Ovary (tissue), 3 donors: Measurements from ENCODE around the gene PPP2R3B.

Experiments used
- CTCF ChIP-seq, 3 donors: fragments of 450-650 bp in 2 of 3; fragments of 200-600 bp in 1 of 3; IDR thresholded peaks; one replicate each; pipeline versions ENCODE4 v1.5.1 to v1.8.0; 2016 to 2022; ENCODE audit warnings: antibody characterized with exemption in 3 of 3, mild to moderate bottlenecking in 1 of 3
- EP300 ChIP-seq: sonication (generic); formaldehyde crosslinking; IDR thresholded peaks from one replicate; pipeline ENCODE4 v1.6.1; 2017; ENCODE audit warnings: antibody characterized with exemption
- POLR2A ChIP-seq: fragments of 450-650 bp; IDR thresholded peaks from one replicate; pipeline ENCODE4 v1.6.1; 2017; ENCODE audit warnings: antibody characterized with exemption, mild to moderate bottlenecking, moderate library complexity
- donor health status: DM: no; HTN: no; CAD: no.

GRCh38 chrX:362937-363620 is 23.6 kb downstream of the PPP2R3B start:
- TF ChIP-seq CTCF (IDR thresholded peaks at IDR 0.05) = no peak
- no peak for TF ChIP-seq POLR2A
- no peak for TF ChIP-seq EP300
